ENCODE results near the gene METTL25B.

GRCh38 chr1:156767879-156768604, 39.8 kb downstream of the METTL25B start:
- TF ChIP-seq CTCF (IDR thresholded peaks at IDR 0.05) = no peak
- no peak for TF ChIP-seq EZH2 (IDR thresholded peaks at IDR 0.05; ENCODE audit: borderline replicate concordance, insufficient read depth, low read depth, low read length, poor library complexity, severe bottlenecking)

Measured in B cell (primary cell).